ENCODE measurements around the gene PCBD1.

PCBD1 gene

GRCh38 chr10:70834021-70834420 lies 54.3 kb downstream of the PCBD1 start:
- DNase-seq (ENCODE audit: low read depth in 3 of 3), result no peak

- DNase-seq (ENCODE audit: low read depth in 3 of 3), result no peak
Measured at GRCh38 chr10:70833601-70834000, 54.8 kb downstream of the PCBD1 start.
